ENCODE results near the gene LOXL1.

Gene LOXL1

GRCh38 chr15:73926219-73927002, at the start of gene LOXL1:
LOXL1 (plus strand) TSS chr15:73926462; CDS start chr15:73926784, 322 bp downstream.
- DNase-seq, result no peak

GRCh38 chr15:73879426-73879825, 46.8 kb upstream of the LOXL1 start:
- no peak for DNase-seq

GRCh38 chr15:73881579-73882320, 44.5 kb upstream of the LOXL1 start:
- no peak for DNase-seq

GRCh38 chr15:73882761-73883419, 43.4 kb upstream of the LOXL1 start:
- DNase-seq, result no peak

- no peak for DNase-seq
Measured at GRCh38 chr15:73884159-73884558, 42.1 kb upstream of the LOXL1 start.

GRCh38 chr15:73885954-73886700, 40.1 kb upstream of the LOXL1 start:
- no peak for DNase-seq

GRCh38 chr15:73886717-73887345, 39.4 kb upstream of the LOXL1 start:
- DNase-seq, result no peak

GRCh38 chr15:73887481-73887880, 38.8 kb upstream of the LOXL1 start:
- no peak for DNase-seq

- DNase-seq, result no peak
Measured at GRCh38 chr15:73888224-73889041, 37.8 kb upstream of the LOXL1 start.

GRCh38 chr15:73889053-73889761, 37.1 kb upstream of the LOXL1 start:
- no peak for DNase-seq

GRCh38 chr15:73889762-73890124, 36.5 kb upstream of the LOXL1 start:
- no peak for DNase-seq

GRCh38 chr15:73891328-73892315, 34.6 kb upstream of the LOXL1 start:
- no peak for DNase-seq

GRCh38 chr15:73892446-73893226, 33.6 kb upstream of the LOXL1 start:
- DNase-seq, result no peak

- no peak for DNase-seq
Measured at GRCh38 chr15:73894133-73894814, 32.0 kb upstream of the LOXL1 start.

GRCh38 chr15:73897441-73898261, 28.6 kb upstream of the LOXL1 start:
- peak; percentile 28 for DNase-seq

GRCh38 chr15:73899197-73900094, 26.8 kb upstream of the LOXL1 start:
- DNase-seq, result no peak

Data from NCI-H1694 treated with DMSO at 0.1 percent for 48 hours (cell line).